K562 (cell line): ENCODE data around the gene VRK3. TPM values are rescaled to one million over a fixed set of nuclear protein-coding genes. Genes with fewer than 3 reads are reported as not detected.

Experiments
- ASH1L ChIP-seq: fragments of 450-650 bp; IDR thresholded peaks from 2 replicates; pipeline ENCODE4 v1.6.1; 2018; ENCODE audit warnings: borderline replicate concordance, mild to moderate bottlenecking, low read depth; ENCODE audit not compliant: partially characterized antibody
- ATF1 ChIP-seq, 2 experiments: fragments of 450-650 bp in 1 of 2; IDR thresholded peaks; 2 replicates each; pipeline ENCODE4 v1.6.1; 2016; ENCODE audit warnings: missing compliant biosample characterization in 1 of 2, missing genetic modification characterization in 1 of 2
- CXXC5 ChIP-seq: fragments of 250-450 bp; sonication (Bioruptor Pico); IDR thresholded peaks from 2 replicates; pipeline ENCODE4 v1.8.0; 2022; ENCODE audit warnings: inconsistent platforms, mild to moderate bottlenecking, moderate library complexity
- HOMEZ ChIP-seq: fragments of 250-450 bp; sonication (Bioruptor Pico); IDR thresholded peaks from 2 replicates; pipeline ENCODE4 v1.4.0; 2020; ENCODE audit warnings: mild to moderate bottlenecking, moderate library complexity
- ID3 ChIP-seq, 2 experiments: fragments of 250-450 bp in 1 of 2; fragments of 450-650 bp in 1 of 2; sonication (Bioruptor Pico) in 1 of 2; IDR thresholded peaks; 2 replicates each; pipeline versions ENCODE4 v1.6.1 to v1.8.0; 2016 to 2021; ENCODE audit warnings: mild to moderate bottlenecking in 2 of 2, moderate library complexity in 2 of 2, missing compliant biosample characterization in 1 of 2, missing genetic modification characterization in 1 of 2
- OTX1 ChIP-seq: fragments of 450-650 bp; formaldehyde crosslinking; IDR thresholded peaks from 2 replicates; pipeline ENCODE4 v1.4.0; 2022; ENCODE audit warnings: mild to moderate bottlenecking
- ZNF184 ChIP-seq: sonication (generic); formaldehyde crosslinking; IDR thresholded peaks from 2 replicates; pipeline ENCODE4 v1.5.0; 2020; ENCODE audit warnings: missing genetic modification reagents
- ZNF668 ChIP-seq: fragments of 250-450 bp; sonication (Bioruptor Pico); IDR thresholded peaks from 2 replicates; pipeline ENCODE4 v1.8.0; 2022; ENCODE audit warnings: mild to moderate bottlenecking, inconsistent platforms
- ZNF830 ChIP-seq: fragments of 250-450 bp; sonication (Bioruptor Pico); IDR thresholded peaks from 2 replicates; pipeline ENCODE4 v1.5.0; 2021; ENCODE audit warnings: mild to moderate bottlenecking
- polyA plus RNA-seq, 8 experiments: library from polyadenylated mRNA; depleted of rRNA in 4 of 8; stranded (reverse) in 5 of 8; unstranded in 3 of 8; fragments of >200 nt; fragmentation: Nextera tagmentation in 2 of 8; fragmentation: Illumina TruSeq in 1 of 8; extraction: Ambion mirVana in 2 of 8; extraction: Trizol in 1 of 8; gene quantifications; 2 replicates each; pipeline versions ENCODE4 v1.2.1 to v1.2.3, GENCODE V29; 2011 to 2014; ENCODE audit warnings: inconsistent platforms in 1 of 8, missing spikeins in 1 of 8
- total RNA-seq, 7 experiments: library from RNA; depleted of rRNA in 6 of 7; stranded (reverse); fragments of >200 nt in 6 of 7; fragmentation: Illumina TruSeq in 2 of 7; extraction: Trizol in 2 of 7; gene quantifications; 2 replicates each; pipeline versions ENCODE4 v1.2.1 to v1.2.3, GENCODE V29; 2011 to 2021; ENCODE audit warnings: low replicate concordance in 1 of 7
- TF ChIP-seq, protein P1 (sequence below): fragments of 200-400 bp; formaldehyde crosslinking; IDR thresholded peaks from 2 replicates; pipeline ENCODE4 v1.6.1; 2017; ENCODE audit warnings: mild to moderate bottlenecking, low read depth, low read length, moderate library complexity
- TF ChIP-seq, protein P2 (sequence below): sonication (generic); formaldehyde crosslinking; IDR thresholded peaks from 2 replicates; pipeline ENCODE4 v1.8.0; 2023; ENCODE audit warnings: missing genetic modification reagents, mild to moderate bottlenecking, borderline replicate concordance
- TF ChIP-seq, protein P3 (sequence below): fragments of 450-650 bp; IDR thresholded peaks from 2 replicates; pipeline ENCODE4 v1.6.1; 2016; ENCODE audit warnings: mild to moderate bottlenecking

The VRK3 gene
- total and polyA plus RNA-seq, 9 of the 15 experiments (the other 6 are each of a cell fraction or from before 2014, with no cell fraction given), result 25.6 to 94.3 (median 42.9) TPM

DNA sequence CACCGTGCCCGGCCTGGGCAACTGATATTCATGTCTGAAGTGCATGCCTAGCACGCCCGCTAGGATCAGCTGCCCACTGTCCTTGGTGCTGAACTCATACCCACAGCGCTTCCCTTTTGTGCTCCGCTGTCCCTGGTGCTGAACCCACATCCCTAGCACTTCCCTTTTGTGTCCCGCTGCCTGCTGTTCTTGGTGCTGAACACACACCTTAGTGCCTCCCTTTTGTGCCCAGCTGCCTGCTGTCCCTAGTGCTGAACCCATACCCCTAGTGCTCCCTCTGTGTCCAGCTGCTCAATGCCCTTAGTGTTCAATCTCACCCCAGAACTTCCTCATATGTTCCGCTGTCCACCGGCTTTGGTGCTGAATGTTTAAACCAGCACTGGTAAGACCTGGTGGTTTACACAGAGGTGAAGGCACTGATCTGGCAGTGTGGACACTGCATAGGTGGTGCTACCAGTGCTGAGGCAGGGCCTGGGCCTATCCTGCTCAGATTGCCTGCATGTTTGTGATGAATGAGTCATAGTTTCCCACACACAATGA lies 37.9 kb downstream of the VRK3 start (continued):
- peak; percentile 92 for TF ChIP-seq HOMEZ (CRISPR knock-in tag)
- peak; percentile 84 for TF ChIP-seq ZNF184 (CRISPR knock-in tag)
- TF ChIP-seq ASH1L, result no peak
- TF ChIP-seq, protein P1, sequence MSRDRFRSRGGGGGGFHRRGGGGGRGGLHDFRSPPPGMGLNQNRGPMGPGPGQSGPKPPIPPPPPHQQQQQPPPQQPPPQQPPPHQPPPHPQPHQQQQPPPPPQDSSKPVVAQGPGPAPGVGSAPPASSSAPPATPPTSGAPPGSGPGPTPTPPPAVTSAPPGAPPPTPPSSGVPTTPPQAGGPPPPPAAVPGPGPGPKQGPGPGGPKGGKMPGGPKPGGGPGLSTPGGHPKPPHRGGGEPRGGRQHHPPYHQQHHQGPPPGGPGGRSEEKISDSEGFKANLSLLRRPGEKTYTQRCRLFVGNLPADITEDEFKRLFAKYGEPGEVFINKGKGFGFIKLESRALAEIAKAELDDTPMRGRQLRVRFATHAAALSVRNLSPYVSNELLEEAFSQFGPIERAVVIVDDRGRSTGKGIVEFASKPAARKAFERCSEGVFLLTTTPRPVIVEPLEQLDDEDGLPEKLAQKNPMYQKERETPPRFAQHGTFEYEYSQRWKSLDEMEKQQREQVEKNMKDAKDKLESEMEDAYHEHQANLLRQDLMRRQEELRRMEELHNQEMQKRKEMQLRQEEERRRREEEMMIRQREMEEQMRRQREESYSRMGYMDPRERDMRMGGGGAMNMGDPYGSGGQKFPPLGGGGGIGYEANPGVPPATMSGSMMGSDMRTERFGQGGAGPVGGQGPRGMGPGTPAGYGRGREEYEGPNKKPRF, result no peak
- TF ChIP-seq, protein P2, sequence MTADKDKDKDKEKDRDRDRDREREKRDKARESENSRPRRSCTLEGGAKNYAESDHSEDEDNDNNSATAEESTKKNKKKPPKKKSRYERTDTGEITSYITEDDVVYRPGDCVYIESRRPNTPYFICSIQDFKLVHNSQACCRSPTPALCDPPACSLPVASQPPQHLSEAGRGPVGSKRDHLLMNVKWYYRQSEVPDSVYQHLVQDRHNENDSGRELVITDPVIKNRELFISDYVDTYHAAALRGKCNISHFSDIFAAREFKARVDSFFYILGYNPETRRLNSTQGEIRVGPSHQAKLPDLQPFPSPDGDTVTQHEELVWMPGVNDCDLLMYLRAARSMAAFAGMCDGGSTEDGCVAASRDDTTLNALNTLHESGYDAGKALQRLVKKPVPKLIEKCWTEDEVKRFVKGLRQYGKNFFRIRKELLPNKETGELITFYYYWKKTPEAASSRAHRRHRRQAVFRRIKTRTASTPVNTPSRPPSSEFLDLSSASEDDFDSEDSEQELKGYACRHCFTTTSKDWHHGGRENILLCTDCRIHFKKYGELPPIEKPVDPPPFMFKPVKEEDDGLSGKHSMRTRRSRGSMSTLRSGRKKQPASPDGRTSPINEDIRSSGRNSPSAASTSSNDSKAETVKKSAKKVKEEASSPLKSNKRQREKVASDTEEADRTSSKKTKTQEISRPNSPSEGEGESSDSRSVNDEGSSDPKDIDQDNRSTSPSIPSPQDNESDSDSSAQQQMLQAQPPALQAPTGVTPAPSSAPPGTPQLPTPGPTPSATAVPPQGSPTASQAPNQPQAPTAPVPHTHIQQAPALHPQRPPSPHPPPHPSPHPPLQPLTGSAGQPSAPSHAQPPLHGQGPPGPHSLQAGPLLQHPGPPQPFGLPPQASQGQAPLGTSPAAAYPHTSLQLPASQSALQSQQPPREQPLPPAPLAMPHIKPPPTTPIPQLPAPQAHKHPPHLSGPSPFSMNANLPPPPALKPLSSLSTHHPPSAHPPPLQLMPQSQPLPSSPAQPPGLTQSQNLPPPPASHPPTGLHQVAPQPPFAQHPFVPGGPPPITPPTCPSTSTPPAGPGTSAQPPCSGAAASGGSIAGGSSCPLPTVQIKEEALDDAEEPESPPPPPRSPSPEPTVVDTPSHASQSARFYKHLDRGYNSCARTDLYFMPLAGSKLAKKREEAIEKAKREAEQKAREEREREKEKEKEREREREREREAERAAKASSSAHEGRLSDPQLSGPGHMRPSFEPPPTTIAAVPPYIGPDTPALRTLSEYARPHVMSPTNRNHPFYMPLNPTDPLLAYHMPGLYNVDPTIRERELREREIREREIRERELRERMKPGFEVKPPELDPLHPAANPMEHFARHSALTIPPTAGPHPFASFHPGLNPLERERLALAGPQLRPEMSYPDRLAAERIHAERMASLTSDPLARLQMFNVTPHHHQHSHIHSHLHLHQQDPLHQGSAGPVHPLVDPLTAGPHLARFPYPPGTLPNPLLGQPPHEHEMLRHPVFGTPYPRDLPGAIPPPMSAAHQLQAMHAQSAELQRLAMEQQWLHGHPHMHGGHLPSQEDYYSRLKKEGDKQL, result peak; percentile 100
- TF ChIP-seq CXXC5 (CRISPR knock-in tag), result peak; percentile 99
- TF ChIP-seq ID3 (CRISPR knock-in tag; IDR thresholded peaks at IDR 0.05), result peak; percentile 68; the same call in 1 of the 2 replicates
- TF ChIP-seq ID3 (tag; IDR thresholded peaks at IDR 0.05), result peak; percentile 99
- TF ChIP-seq, protein P3, sequence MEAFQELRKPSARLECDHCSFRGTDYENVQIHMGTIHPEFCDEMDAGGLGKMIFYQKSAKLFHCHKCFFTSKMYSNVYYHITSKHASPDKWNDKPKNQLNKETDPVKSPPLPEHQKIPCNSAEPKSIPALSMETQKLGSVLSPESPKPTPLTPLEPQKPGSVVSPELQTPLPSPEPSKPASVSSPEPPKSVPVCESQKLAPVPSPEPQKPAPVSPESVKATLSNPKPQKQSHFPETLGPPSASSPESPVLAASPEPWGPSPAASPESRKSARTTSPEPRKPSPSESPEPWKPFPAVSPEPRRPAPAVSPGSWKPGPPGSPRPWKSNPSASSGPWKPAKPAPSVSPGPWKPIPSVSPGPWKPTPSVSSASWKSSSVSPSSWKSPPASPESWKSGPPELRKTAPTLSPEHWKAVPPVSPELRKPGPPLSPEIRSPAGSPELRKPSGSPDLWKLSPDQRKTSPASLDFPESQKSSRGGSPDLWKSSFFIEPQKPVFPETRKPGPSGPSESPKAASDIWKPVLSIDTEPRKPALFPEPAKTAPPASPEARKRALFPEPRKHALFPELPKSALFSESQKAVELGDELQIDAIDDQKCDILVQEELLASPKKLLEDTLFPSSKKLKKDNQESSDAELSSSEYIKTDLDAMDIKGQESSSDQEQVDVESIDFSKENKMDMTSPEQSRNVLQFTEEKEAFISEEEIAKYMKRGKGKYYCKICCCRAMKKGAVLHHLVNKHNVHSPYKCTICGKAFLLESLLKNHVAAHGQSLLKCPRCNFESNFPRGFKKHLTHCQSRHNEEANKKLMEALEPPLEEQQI, result peak; percentile 100
- peak; percentile 82 for TF ChIP-seq ATF1 (CRISPR knock-in tag; IDR thresholded peaks at IDR 0.05)
- peak; percentile 76 for TF ChIP-seq ATF1 (tag; IDR thresholded peaks at IDR 0.05)
- peak; percentile 97 for TF ChIP-seq ZNF668 (CRISPR knock-in tag)
- TF ChIP-seq ZNF830 (CRISPR knock-in tag), result no peak
- peak; percentile 99 for TF ChIP-seq OTX1 (CRISPR knock-in tag)
